GM12864 (cell line): ENCODE results near the gene AKAP13.
A peak's percentile ranks its signal among the peaks of the same experiment; 100 is the strongest.

ENCODE experiments used
- DNase-seq: peaks from one replicate; pipeline ENCODE4 v3.0.0-alpha.2; 2011; ENCODE audit warnings: low read depth
- H3K4me3 ChIP-seq: 2 replicates; pipeline ENCODE4 v1.5.1; 2011; ENCODE audit warnings: mild to moderate bottlenecking, low read depth, low read length, control low read depth
- CTCF ChIP-seq: IDR thresholded peaks from 2 replicates; pipeline ENCODE4 v1.5.1; 2011; ENCODE audit warnings: low read depth, mild to moderate bottlenecking, moderate library complexity, low read length, control low read depth, inconsistent platforms; ENCODE audit errors: missing control alignments

Gene AKAP13

GRCh38 chr15:85380217-85380811 is at the start of gene AKAP13:
TSS of gene AKAP13 (plus strand) at chr15:85380603. CDS start at chr15:85485721, 105,118 bp downstream.
- peak within 1 kb of the TSS; percentile 81 for H3K4me3 ChIP-seq
- DNase-seq, result peak; percentile 99
- TF ChIP-seq CTCF, result no peak

GRCh38 chr15:85330901-85331588 is 49.4 kb upstream of the AKAP13 start:
- TF ChIP-seq CTCF, result peak; percentile 99
- H3K4me3 ChIP-seq, result peak overlapping the region; percentile 54
- DNase-seq, result peak; percentile 97

- TF ChIP-seq CTCF, result no peak
- no peak for DNase-seq
- peak overlapping the region; percentile 30; the same call in 1 of the 2 replicates for H3K4me3 ChIP-seq
Measured at GRCh38 chr15:85331655-85332285, 48.6 kb upstream of the AKAP13 start.

- H3K4me3 ChIP-seq, result no peak overlapping the region
- no peak for TF ChIP-seq CTCF
- DNase-seq, result no peak
Measured at GRCh38 chr15:85333132-85333831, 47.1 kb upstream of the AKAP13 start.

GRCh38 chr15:85334241-85334640 is 46.2 kb upstream of the AKAP13 start:
- no peak for DNase-seq
- no peak overlapping the region for H3K4me3 ChIP-seq
- TF ChIP-seq CTCF, result no peak

- no peak overlapping the region for H3K4me3 ChIP-seq
- DNase-seq, result no peak
- no peak for TF ChIP-seq CTCF
Measured at GRCh38 chr15:85335193-85335942, 45.0 kb upstream of the AKAP13 start.
